Activated naive CD8-positive, alpha-beta T cell treated with anti-CD3 and anti-CD28 coated beads, Interleukin-2, amount 50 U/mL, for 24 hours (primary cell): ENCODE data around the gene PPP4R3B.

Experiments used
- ATAC-seq: fragments of 150-1000 bp; cut with Tn5 transposase; one replicate; pipeline ENCODE4 v1.10.0; 2021
- DNase-seq: peaks from one replicate; pipeline ENCODE4 v3.0.0; 2021
- H3K27ac Mint-ChIP-seq: one replicate; pipeline ENCODE4 v1.8.0; 2021; ENCODE audit warnings: mild to moderate bottlenecking, mixed read lengths
- H3K27me3 Mint-ChIP-seq: one replicate; pipeline ENCODE4 v1.8.0; 2021; ENCODE audit warnings: mixed read lengths
- H3K36me3 Mint-ChIP-seq: one replicate; pipeline ENCODE4 v1.8.0; 2021; ENCODE audit warnings: low read depth, mixed read lengths
- H3K4me1 Mint-ChIP-seq: one replicate; pipeline ENCODE4 v1.8.0; 2021; ENCODE audit warnings: mixed read lengths
- H3K4me3 Mint-ChIP-seq: one replicate; pipeline ENCODE4 v1.8.0; 2021; ENCODE audit warnings: mild to moderate bottlenecking, moderate library complexity, mixed read lengths
- H3K9me3 Mint-ChIP-seq: one replicate; pipeline ENCODE4 v1.8.0; 2021; ENCODE audit warnings: mixed read lengths

Gene PPP4R3B

DNA sequence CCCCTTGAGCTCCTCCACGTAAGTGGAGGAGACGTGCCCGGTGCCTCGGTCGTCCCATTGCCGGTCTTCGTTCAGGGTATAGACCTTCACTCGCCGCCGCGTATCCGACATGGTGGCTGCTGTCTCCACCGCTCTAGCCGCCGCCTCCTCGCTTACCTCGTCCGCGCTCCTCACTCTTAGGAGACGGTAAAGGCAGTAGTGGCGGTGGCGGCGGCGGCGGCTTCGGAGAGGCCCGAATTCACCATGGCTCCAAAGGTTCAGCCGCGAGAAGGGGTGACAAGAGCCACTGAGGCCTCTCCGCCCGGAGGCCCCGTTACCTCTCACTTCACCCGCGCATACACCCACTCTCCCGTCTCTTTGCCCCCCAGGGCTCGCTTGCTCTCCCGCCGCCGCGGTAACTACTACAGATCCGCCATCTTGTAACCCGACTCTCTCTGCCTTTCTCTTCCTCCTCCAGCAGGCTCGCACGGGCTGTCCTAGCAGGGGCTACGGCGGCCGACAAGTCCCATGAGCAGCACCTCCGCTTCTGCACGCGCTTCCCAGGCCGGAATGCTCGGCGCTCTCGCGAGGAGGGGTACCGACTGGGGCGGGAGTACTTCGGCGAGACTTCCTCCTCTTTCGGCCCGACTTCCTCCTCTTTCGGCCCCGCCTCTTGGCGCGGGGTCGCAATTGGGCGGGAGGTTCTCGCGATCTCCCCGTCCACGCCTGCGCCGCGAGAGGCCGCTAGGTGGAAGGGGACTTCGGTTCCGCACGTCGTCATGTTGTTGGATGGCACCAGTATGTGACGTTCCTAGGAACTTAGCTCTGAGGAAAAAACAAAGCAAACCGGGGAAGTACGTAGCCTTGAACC lies at the start of gene PPP4R3B:
Gene PPP4R3B, minus strand, starts transcription at position 448 of the 850 bp plus-strand sequence. Its CDS starts 337 bp downstream, at position 111.
- peaks cover 50% of the 10 kb centered on the region for H3K4me1 Mint-ChIP-seq
- peaks cover 31% of the 10 kb centered on the region for H3K36me3 Mint-ChIP-seq
- H3K9me3 Mint-ChIP-seq, result no peaks in the 10 kb centered on the region
- DNase-seq (peak; percentile 97), ATAC-seq (peak; percentile 94)
- no peaks in the 10 kb centered on the region for H3K27me3 Mint-ChIP-seq
- no peak within 1 kb of the TSS for H3K27ac Mint-ChIP-seq
- H3K4me3 Mint-ChIP-seq, result no peak within 1 kb of the TSS

DNA sequence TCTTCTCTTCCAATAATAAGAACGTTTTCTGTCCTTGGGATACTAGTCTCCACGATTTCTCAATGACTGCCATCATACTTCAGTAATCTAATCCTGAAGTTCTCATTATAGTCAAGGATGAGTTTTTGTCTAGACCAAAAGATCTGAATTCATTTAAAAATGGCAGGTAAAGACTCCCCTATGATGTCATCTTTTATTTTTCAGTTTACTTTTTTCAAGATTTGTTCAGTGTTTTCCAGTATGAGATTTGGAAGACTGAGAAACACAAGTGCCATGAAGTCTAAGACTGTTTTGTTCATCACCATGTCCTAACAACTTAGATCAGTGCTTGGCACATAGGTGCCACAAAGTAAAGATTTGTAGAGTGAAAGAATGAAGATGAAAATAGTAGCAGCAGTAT lies 35.8 kb upstream of the PPP4R3B start:
- no peak overlapping the region for H3K4me3 Mint-ChIP-seq
- H3K4me1 Mint-ChIP-seq, result no peaks in the 10 kb centered on the region
- ATAC-seq (no peak), DNase-seq (no peak)
- H3K27ac Mint-ChIP-seq, result no peak overlapping the region
- H3K27me3 Mint-ChIP-seq, result no peaks in the 10 kb centered on the region
- peaks cover 55% of the 10 kb centered on the region for H3K36me3 Mint-ChIP-seq
- no peaks in the 10 kb centered on the region for H3K9me3 Mint-ChIP-seq

DNA sequence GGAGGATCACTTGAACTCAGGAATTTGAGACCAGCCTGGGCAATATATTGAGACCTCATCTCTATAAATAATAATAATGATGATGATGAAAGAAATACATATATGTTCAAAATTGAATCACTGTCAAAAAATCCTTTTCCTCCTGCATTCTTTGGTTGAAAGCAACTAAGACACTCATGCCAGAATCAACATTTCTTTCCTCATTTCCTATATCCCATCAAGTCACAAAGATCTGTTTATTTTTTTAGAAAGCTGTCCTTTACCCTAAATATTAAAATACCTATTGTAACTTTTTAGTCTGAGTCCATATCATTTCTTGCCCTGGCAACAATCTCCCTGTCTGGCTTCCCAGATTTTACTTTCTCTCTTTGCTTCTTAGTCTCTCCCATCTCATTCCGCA lies 31.8 kb upstream of the PPP4R3B start:
- DNase-seq (no peak), ATAC-seq (no peak)
- Mint-ChIP-seq H3K36me3 (peaks cover 40% of the 10 kb centered on the region), H3K9me3 (no peaks in the 10 kb centered on the region), H3K4me1 (no peaks in the 10 kb centered on the region), H3K4me3 (no peak overlapping the region), H3K27ac (no peak overlapping the region), H3K27me3 (no peaks in the 10 kb centered on the region)

DNA sequence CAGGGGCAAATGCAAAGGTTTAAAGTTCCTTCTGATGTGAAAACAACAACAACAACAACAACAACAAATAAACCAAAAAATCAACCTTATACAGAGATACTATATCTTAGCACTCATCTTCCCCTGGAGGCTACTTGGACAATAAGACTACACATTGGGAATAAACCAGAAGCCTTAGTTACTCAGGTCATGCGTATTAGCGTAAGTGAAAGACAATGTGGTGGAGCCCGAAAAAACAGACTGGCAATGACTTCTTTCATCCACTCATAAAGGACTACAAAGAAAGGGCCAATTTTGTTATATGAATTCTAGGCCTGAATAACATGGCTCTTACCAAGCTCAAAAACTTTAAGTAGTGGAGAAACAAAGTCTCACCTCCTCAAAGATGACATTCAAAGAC lies 19.4 kb upstream of the PPP4R3B start:
- Mint-ChIP-seq H3K4me1 (no peaks in the 10 kb centered on the region), H3K36me3 (peaks cover 46% of the 10 kb centered on the region), H3K27me3 (no peaks in the 10 kb centered on the region), H3K27ac (no peak overlapping the region), H3K9me3 (no peaks in the 10 kb centered on the region), H3K4me3 (no peak overlapping the region)
- ATAC-seq (no peak), DNase-seq (no peak)

DNA sequence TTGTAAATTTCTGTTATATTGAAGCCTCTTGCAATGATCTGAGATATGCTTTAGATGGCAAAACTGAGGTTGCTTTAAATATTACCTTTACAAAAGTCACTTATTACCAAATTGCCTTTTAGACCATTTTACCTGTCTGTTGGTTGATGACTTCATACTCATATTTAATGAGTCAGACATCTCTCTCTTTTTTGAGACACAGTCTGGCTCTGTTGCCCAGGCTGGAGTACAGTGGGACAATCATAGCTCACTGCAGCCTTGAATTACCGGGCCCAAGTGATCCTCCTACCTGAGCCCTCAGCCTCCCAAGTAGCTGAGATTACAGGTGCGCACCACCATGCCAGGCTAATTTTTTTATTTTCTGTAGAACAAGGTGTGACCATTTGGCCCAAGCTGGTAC lies 11.5 kb upstream of the PPP4R3B start:
- H3K36me3 Mint-ChIP-seq, result peaks cover 37% of the 10 kb centered on the region
- no peak overlapping the region for H3K27ac Mint-ChIP-seq
- no peak overlapping the region for H3K4me3 Mint-ChIP-seq
- H3K9me3 Mint-ChIP-seq, result no peaks in the 10 kb centered on the region
- H3K4me1 Mint-ChIP-seq, result peaks cover 21% of the 10 kb centered on the region
- H3K27me3 Mint-ChIP-seq, result no peaks in the 10 kb centered on the region
- DNase-seq (no peak), ATAC-seq (peak; percentile 40)

DNA sequence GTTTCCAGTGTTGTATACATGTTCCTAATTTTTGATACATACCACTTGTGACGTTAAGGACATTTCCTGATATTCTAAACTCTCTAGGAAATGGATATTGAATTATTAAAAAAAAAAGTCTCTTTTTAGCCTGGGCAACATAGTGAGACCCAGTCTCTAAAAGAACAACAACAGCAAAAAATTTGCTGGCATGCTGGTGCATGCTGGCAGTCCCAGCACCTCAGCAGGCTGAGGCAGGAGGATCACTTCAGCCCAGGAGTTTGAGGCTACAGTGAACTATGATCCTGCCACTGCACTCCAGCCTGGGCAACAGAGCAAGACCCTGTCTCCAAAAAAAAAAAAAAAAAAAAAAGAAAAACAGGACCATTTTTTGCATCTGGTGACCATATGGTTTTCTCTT lies 10.5 kb upstream of the PPP4R3B start:
- no peak for ATAC-seq
- peaks cover 31% of the 10 kb centered on the region for H3K4me1 Mint-ChIP-seq

DNA sequence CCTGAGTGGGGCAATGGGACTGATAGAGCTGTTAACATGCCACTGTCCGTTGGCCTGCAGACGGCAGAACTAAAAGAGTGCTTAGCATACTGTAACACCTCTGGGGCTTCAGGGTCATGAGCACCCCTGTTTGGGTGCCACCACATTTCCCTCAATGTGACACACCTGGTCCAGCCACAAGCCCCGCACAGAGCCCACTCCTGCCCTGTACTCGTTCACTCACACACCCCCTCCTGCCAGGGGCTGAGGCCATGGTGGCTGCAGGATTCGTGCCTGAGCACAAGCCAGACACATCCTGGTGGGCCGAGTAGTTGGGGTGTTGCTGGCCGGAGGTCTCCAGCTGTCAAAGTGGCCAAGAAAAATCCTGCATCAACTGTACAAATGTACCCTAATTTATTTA lies 4.4 kb upstream of the PPP4R3B start:
- Mint-ChIP-seq H3K27me3 (no peaks in the 10 kb centered on the region), H3K4me3 (no peak overlapping the region)

More for the DNA sequence above, 10.5 kb upstream of the PPP4R3B start:
- H3K4me3 Mint-ChIP-seq, result no peak overlapping the region
- peaks cover 41% of the 10 kb centered on the region for H3K36me3 Mint-ChIP-seq
- no peak overlapping the region for H3K27ac Mint-ChIP-seq
- no peak for DNase-seq
- H3K9me3 Mint-ChIP-seq, result no peaks in the 10 kb centered on the region
- no peaks in the 10 kb centered on the region for H3K27me3 Mint-ChIP-seq

DNA sequence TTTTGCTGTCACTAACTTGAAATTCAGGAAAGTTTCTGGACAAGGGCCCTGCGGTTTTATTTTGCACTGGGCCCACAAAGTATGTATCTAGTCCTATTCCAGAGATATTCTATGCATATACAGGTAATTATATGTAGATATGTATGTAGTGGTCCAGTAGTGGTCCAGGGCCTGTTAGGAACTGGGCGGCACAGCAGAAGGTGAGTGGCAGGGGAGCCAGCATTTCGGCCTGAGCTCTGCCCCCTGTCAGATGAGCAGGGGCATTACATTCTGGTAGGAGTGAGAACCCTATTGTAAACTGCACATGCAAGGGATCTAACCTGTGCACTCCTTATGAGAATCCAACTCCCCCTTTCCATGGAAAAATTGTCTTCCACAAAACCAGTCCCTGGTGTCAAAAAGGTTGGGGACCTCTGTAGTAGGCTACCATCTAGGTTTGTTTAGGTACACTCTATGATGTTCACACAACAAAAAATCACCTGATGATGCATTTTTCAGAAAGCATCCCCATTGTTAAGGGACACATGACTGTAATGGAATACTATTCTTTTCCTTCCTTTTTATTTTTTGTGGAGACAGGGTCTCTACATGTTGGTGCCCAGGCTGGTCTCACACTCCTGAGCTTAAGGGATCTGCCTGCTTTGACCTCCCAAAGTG lies 2.8 kb upstream of the PPP4R3B start:
- H3K36me3 Mint-ChIP-seq, result peaks cover 22% of the 10 kb centered on the region
- H3K27me3 Mint-ChIP-seq, result no peaks in the 10 kb centered on the region
- no peak overlapping the region for H3K4me3 Mint-ChIP-seq
- ATAC-seq (no peak), DNase-seq (peak; percentile 16)
- peaks cover 51% of the 10 kb centered on the region for H3K4me1 Mint-ChIP-seq
- peak overlapping the region; percentile 54 for H3K27ac Mint-ChIP-seq
- H3K9me3 Mint-ChIP-seq, result no peaks in the 10 kb centered on the region

More for the DNA sequence above, 4.4 kb upstream of the PPP4R3B start:
- Mint-ChIP-seq H3K9me3 (no peaks in the 10 kb centered on the region), H3K27ac (no peak overlapping the region), H3K36me3 (peaks cover 29% of the 10 kb centered on the region), H3K4me1 (peaks cover 57% of the 10 kb centered on the region)
- no peak for ATAC-seq
- DNase-seq, result no peak

DNA sequence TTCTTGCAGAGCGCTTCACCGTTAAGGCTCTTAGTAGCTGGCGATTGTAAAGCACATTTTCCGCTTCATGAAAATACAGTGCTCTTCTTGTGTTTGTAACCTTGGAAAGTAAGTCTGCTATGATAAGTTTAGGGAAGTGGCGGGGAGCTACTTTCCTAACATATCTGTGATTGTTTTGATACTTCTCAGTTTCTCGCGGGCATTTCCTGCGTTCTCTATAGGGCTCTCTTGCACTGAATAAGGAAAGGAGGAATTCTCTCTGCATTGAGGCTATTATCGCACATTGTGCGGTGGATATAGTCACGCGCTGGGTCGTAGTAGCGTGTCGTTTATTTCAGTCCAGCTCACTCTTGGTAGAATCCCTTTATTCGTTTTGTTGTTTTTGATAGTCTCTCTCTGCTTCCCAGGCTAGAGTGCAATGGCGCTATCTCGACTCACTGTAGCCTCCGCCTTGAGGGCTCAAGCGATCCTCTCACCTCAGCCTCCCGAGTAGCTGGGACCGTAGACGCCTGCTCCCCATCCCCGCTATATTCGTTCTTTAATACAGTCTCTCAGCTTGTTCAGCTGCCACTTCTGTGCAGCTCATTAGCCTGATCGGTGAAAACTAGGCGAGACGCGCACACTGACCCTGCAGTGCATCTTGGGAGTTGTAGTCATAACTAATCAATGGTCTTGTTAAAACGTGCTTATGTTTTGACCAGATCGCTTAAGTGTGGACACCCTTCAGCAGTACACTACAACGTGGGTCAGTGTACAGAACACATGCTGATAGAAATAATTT lies 1.0 kb upstream of the PPP4R3B start:
- DNase-seq (peak; percentile 47), ATAC-seq (peak; percentile 20)
- Mint-ChIP-seq H3K36me3 (peaks cover 30% of the 10 kb centered on the region), H3K9me3 (no peaks in the 10 kb centered on the region), H3K4me1 (peaks cover 56% of the 10 kb centered on the region), H3K27me3 (no peaks in the 10 kb centered on the region), H3K27ac (no peak overlapping the region), H3K4me3 (no peak overlapping the region)

DNA sequence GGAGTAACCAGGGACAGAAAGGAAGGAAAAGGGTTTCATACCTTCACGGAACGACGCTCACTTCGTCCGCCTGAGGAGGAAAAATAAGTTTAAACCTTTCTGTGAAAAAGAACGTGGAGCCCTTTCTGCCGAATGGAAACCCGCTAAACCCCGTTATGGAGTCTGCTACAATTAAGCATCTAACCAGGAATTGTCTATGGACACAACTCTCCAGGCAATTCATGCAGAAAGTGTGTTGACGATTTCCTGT lies 528 bp upstream of the PPP4R3B start:
- H3K4me1 Mint-ChIP-seq, result peaks cover 54% of the 10 kb centered on the region
- ATAC-seq (no peak), DNase-seq (no peak)
- H3K36me3 Mint-ChIP-seq, result peaks cover 32% of the 10 kb centered on the region
- H3K27ac Mint-ChIP-seq, result no peak overlapping the region
- no peak overlapping the region for H3K4me3 Mint-ChIP-seq
- no peaks in the 10 kb centered on the region for H3K9me3 Mint-ChIP-seq
- H3K27me3 Mint-ChIP-seq, result no peaks in the 10 kb centered on the region

DNA sequence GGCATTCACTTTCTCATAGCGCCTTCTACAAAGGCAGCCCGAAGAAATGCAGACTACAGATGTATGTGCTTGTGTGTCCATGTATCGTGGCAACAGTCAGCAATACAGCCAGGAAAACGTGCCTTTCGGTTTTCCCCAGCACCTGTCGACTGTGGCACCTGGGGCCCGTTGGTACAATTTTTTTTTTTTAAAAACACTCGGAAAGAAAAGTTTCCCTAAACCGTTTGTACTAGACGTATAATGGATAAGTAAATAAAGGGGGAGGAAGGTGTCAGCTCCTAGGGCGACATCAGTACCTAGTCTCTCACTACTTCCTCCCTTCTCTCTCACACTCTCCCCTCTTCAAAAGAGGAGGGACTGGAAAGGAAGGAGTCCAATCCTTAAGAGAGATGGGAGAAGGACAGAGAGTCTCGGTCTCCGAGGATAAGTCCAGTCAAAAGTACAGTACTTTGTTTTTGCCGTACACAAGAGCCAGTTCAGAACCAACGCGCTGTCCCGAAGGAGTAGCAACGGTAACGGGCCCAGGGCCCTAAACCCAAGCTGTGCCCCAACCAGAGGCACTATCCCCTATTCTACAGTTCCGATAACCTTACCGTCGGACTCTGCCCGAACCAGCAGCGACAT lies 759 bp downstream of the PPP4R3B start:
- Mint-ChIP-seq H3K36me3 (peaks cover 37% of the 10 kb centered on the region), H3K27me3 (no peaks in the 10 kb centered on the region), H3K27ac (no peak overlapping the region), H3K4me1 (peaks cover 43% of the 10 kb centered on the region), H3K9me3 (no peaks in the 10 kb centered on the region), H3K4me3 (no peak overlapping the region)
- DNase-seq, result peak; percentile 42
- ATAC-seq, result no peak

DNA sequence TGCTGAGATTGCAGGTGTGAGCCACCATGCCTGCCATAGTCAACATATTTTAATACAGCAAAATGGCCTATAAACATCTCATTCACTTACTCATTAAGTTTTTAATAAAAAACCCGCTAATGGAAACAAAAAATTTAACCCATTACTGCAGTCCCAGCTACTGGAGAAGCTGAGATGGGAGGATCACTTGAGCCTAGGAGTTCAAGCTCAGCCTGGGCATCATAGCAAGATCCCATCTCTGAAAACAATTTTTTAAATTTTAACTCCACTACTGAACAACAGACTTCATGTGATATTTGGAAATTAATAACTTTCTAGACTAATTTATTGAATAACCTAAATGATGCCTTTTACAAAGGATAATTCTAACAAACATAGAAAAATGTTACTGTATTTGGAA lies 5.4 kb downstream of the PPP4R3B start:
- no peak for DNase-seq
- no peaks in the 10 kb centered on the region for H3K27me3 Mint-ChIP-seq
- H3K36me3 Mint-ChIP-seq, result peaks cover 50% of the 10 kb centered on the region
- no peak overlapping the region for H3K27ac Mint-ChIP-seq
- no peak for ATAC-seq
- H3K9me3 Mint-ChIP-seq, result no peaks in the 10 kb centered on the region
- H3K4me3 Mint-ChIP-seq, result no peak overlapping the region
- peaks cover 51% of the 10 kb centered on the region for H3K4me1 Mint-ChIP-seq

DNA sequence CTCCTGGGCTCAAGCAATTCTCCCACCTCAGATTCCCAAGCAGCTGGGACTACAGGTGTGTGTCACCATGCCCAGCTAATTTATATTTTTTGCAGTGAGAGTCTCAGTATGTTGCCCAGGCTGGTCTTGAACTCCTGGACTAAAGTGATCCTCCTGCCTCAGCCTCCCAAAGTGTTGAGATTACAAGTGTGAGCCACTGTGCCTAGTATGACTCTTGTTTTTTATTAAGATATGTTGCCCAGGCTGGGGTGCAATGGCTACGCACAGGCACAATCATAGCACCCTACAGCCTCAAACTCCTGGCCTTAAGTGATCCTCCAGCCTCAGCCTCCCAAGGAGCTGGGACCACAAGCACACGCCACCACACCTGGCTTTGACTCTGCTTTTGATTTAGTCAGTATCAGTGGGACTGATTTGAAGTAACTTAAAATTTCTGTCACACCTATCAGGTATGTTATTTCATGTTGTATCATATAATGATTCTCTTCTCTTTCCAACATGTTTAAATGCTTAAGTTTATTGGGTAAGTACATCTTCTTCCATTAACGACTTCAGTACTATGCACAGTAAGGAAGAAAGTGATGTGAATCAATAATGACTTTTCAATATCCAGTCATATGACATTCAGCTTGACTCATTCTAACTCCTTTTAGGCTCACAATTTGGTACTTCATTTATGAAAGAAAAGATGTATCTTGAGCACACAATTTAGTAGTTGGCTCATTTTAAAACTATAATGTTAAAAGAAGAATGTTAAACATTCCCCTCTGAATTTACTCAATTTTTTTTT lies 6.3 kb downstream of the PPP4R3B start:
- Mint-ChIP-seq H3K27me3 (no peaks in the 10 kb centered on the region), H3K4me1 (peaks cover 53% of the 10 kb centered on the region), H3K36me3 (peaks cover 53% of the 10 kb centered on the region), H3K4me3 (no peak overlapping the region), H3K27ac (peak overlapping the region; percentile 29), H3K9me3 (no peaks in the 10 kb centered on the region)
- no peak for DNase-seq
- no peak for ATAC-seq
